HepG2 (cell line): ENCODE results near the gene SYTL3. TPM values are rescaled to one million over a fixed set of nuclear protein-coding genes. Genes with fewer than 3 reads are reported as not detected.
A peak's percentile ranks its signal among the peaks of the same experiment; 100 is the strongest.

Experiments
- FOXK1 ChIP-seq: sonication (generic); formaldehyde crosslinking; IDR thresholded peaks from 2 replicates; pipeline ENCODE4 v1.4.0; 2020; ENCODE audit warnings: low read depth, missing genetic modification reagents, borderline replicate concordance
- HDAC6 ChIP-seq: fragments of 200-600 bp; sonication (generic); IDR thresholded peaks from 2 replicates; pipeline ENCODE4 v1.7.0; 2017; ENCODE audit warnings: mild to moderate bottlenecking, antibody characterized with exemption, low read length, low read depth
- HMGXB4 ChIP-seq, 2 experiments: sonication (generic) in 1 of 2; formaldehyde crosslinking in 1 of 2; IDR thresholded peaks; 2 replicates each; pipeline versions ENCODE4 v1.4.0 to v1.6.1; 2018 to 2020; ENCODE audit warnings: missing genetic modification reagents in 2 of 2, borderline replicate concordance in 1 of 2, low read depth in 1 of 2, mild to moderate bottlenecking in 1 of 2, missing biosample characterization in 1 of 2
- KAT8 ChIP-seq: IDR thresholded peaks from 2 replicates; pipeline ENCODE4 v1.6.1; 2016; ENCODE audit warnings: missing genetic modification reagents, missing compliant biosample characterization
- KDM3A ChIP-seq: IDR thresholded peaks from 2 replicates; pipeline ENCODE4 v1.6.1; 2018; ENCODE audit warnings: low read depth, missing compliant biosample characterization
- KLF11 ChIP-seq: IDR thresholded peaks from 2 replicates; pipeline ENCODE4 v1.6.1; 2016; ENCODE audit warnings: missing compliant biosample characterization
- KMT2A ChIP-seq: sonication (generic); formaldehyde crosslinking; IDR thresholded peaks from 2 replicates; pipeline ENCODE4 v1.4.0; 2020; ENCODE audit warnings: missing genetic modification reagents
- MATR3 ChIP-seq: sonication (generic); formaldehyde crosslinking; IDR thresholded peaks from 2 replicates; pipeline ENCODE4 v1.4.0; 2020; ENCODE audit warnings: missing genetic modification reagents
- MIXL1 ChIP-seq: IDR thresholded peaks from 2 replicates; pipeline ENCODE4 v1.6.1; 2016
- NCOA2 ChIP-seq: sonication (generic); formaldehyde crosslinking; IDR thresholded peaks from 2 replicates; pipeline ENCODE4 v1.8.0; 2022; ENCODE audit warnings: inconsistent platforms
- SMC3 ChIP-seq: IDR thresholded peaks from 2 replicates; pipeline ENCODE4 v1.6.1; 2011; ENCODE audit warnings: low read length, improper control_type of control experiment
- ZBTB26 ChIP-seq: IDR thresholded peaks from 2 replicates; pipeline ENCODE4 v1.6.1; 2016; ENCODE audit warnings: missing compliant biosample characterization, missing genetic modification reagents, borderline replicate concordance
- ZBTB43 ChIP-seq: sonication (generic); formaldehyde crosslinking; conservative IDR thresholded peaks from 2 replicates; pipeline ENCODE4 v1.4.0; 2020; ENCODE audit warnings: missing genetic modification reagents
- ZHX1 ChIP-seq: sonication (generic); formaldehyde crosslinking; IDR thresholded peaks from 2 replicates; pipeline ENCODE4 v1.8.1; 2022; ENCODE audit warnings: low read depth, mild to moderate bottlenecking, missing genetic modification reagents
- ZNF275 ChIP-seq: sonication (generic); formaldehyde crosslinking; IDR thresholded peaks from 2 replicates; pipeline ENCODE4 v1.8.0; 2022; ENCODE audit warnings: missing genetic modification reagents, mild to moderate bottlenecking, inconsistent platforms, borderline replicate concordance
- ZNF317 ChIP-seq: sonication (generic); formaldehyde crosslinking; IDR thresholded peaks from 2 replicates; pipeline ENCODE4 v1.5.0; 2020; ENCODE audit warnings: mild to moderate bottlenecking, missing genetic modification reagents
- ZNF331 ChIP-seq: sonication (generic); formaldehyde crosslinking; IDR thresholded peaks from 2 replicates; pipeline ENCODE4 v1.4.0; 2020; ENCODE audit warnings: missing genetic modification reagents
- ZNF343 ChIP-seq: sonication (generic); formaldehyde crosslinking; IDR thresholded peaks from 2 replicates; pipeline ENCODE4 v1.4.0; 2020; ENCODE audit warnings: mild to moderate bottlenecking, missing genetic modification reagents
- ZNF614 ChIP-seq: IDR thresholded peaks from 2 replicates; pipeline ENCODE4 v1.6.1; 2018; ENCODE audit warnings: missing biosample characterization, missing genetic modification reagents, inconsistent platforms, borderline replicate concordance
- ZSCAN29 ChIP-seq: sonication (generic); formaldehyde crosslinking; conservative IDR thresholded peaks from 2 replicates; pipeline ENCODE4 v1.4.0; 2020; ENCODE audit warnings: mild to moderate bottlenecking, missing genetic modification reagents
- polyA plus RNA-seq, 8 experiments: library from polyadenylated mRNA; depleted of rRNA in 3 of 8; stranded (reverse) in 7 of 8; unstranded in 1 of 8; fragments of >200 nt; fragmentation: Illumina TruSeq in 4 of 8; extraction: Trizol in 4 of 8; gene quantifications; 2 replicates each; pipeline versions ENCODE4 v1.2.1 to v1.2.3, GENCODE V29; 2011 to 2016; ENCODE audit warnings: low read depth in 4 of 8, missing spikeins in 1 of 8, mixed read lengths in 1 of 8; ENCODE audit not compliant: insufficient read depth in 1 of 8
- total RNA-seq, 5 experiments: library from RNA; depleted of rRNA; stranded (reverse); fragments of >200 nt; fragmentation: Illumina TruSeq; extraction: Trizol; gene quantifications; 2 replicates each; pipeline ENCODE4 v1.2.3, GENCODE V29; 2016; ENCODE audit warnings: low read depth in 1 of 5

The SYTL3 gene
- total and polyA plus RNA-seq, 2 of the 13 experiments (the other 11 are each of a cell fraction or from before 2014, with no cell fraction given): 0.11 to 0.28 TPM

- TF ChIP-seq ZHX1 (CRISPR knock-in tag) (0 out of 2 replicates have a peak, but pooled peaks have one; percentile 14), SMC3 (peak; percentile 57; the same call in 1 of the 2 replicates), FOXK1 (peak; percentile 39; the same call in 1 of the 2 replicates), MIXL1 (CRISPR knock-in tag) (peak; percentile 21; the same call in 1 of the 2 replicates), KLF11 (CRISPR knock-in tag) (0 out of 2 replicates have a peak, but pooled peaks have one; percentile 58), MATR3 (CRISPR knock-in tag) (no peak), ZNF275 (CRISPR knock-in tag) (no peak), HDAC6 (no peak), ZNF331 (CRISPR knock-in tag) (0 out of 2 replicates have a peak, but pooled peaks have one; percentile 9), HMGXB4 (CRISPR knock-in tag; IDR thresholded peaks at IDR 0.05; ENCODE audit: borderline replicate concordance in 1 of 2, low read depth in 1 of 2) (peak; percentile 41 to 62; a peak in 1 of 4 replicates), NCOA2 (CRISPR knock-in tag) (peak; percentile 31; the same call in 1 of the 2 replicates), KDM3A (CRISPR knock-in tag) (0 out of 2 replicates have a peak, but pooled peaks have one; percentile 31), ZNF614 (CRISPR knock-in tag) (peak; percentile 56; the same call in 1 of the 2 replicates), ZBTB43 (CRISPR knock-in tag) (no peak), ZNF317 (0 out of 2 replicates have a peak, but pooled peaks have one; percentile 39), ZNF343 (CRISPR knock-in tag) (peak; percentile 28; the same call in 1 of the 2 replicates), ZBTB26 (CRISPR knock-in tag) (0 out of 2 replicates have a peak, but pooled peaks have one; percentile 57), KAT8 (CRISPR knock-in tag) (0 out of 2 replicates have a peak, but pooled peaks have one; percentile 28), ZSCAN29 (CRISPR knock-in tag) (0 out of 2 replicates have a peak, but pooled peaks have one; percentile 18), KMT2A (CRISPR knock-in tag) (0 out of 2 replicates have a peak, but pooled peaks have one; percentile 26)
Observed at GRCh38 chr6:158629367-158630221, 20.3 kb upstream of the SYTL3 start (continued).
